Activated T-helper 1 cell treated with anti-CD3 and anti-CD28 coated beads, Interleukin-12 subunit alpha, Interleukin-12 subunit beta, Interleukin-2, Interleukin-4 antibody, amounts not matched to agents 30 ng/mL and 10 ng/mL and 1 ng/mL, durations not matched to agents 14 hours and 24 hours and 36 hours (primary cell): ENCODE results near the gene RCL1. TPM values are rescaled to one million over a fixed set of nuclear protein-coding genes. Genes with fewer than 3 reads are reported as not detected.
A peak's percentile ranks its signal among the peaks of the same experiment; 100 is the strongest.

Experiments used
- DNase-seq: peaks from one replicate; pipeline ENCODE4 v3.0.0; 2021; ENCODE audit warnings: low spot score
- H3K27ac Mint-ChIP-seq: one replicate; pipeline ENCODE4 v1.8.0; 2021; ENCODE audit warnings: mild to moderate bottlenecking, mixed read lengths
- H3K27me3 Mint-ChIP-seq: one replicate; pipeline ENCODE4 v1.8.0; 2022; ENCODE audit warnings: mild to moderate bottlenecking, moderate library complexity, mixed read lengths; ENCODE audit not compliant: insufficient read depth
- H3K36me3 Mint-ChIP-seq: one replicate; pipeline ENCODE4 v1.8.0; 2021; ENCODE audit warnings: low read depth, mixed read lengths
- H3K4me1 Mint-ChIP-seq: one replicate; pipeline ENCODE4 v1.8.0; 2021; ENCODE audit warnings: low read depth, mixed read lengths
- H3K4me3 Mint-ChIP-seq: one replicate; pipeline ENCODE4 v1.8.0; 2021; ENCODE audit warnings: mild to moderate bottlenecking, moderate library complexity, mixed read lengths
- H3K9me3 Mint-ChIP-seq: one replicate; pipeline ENCODE4 v1.8.0; 2021; ENCODE audit warnings: mixed read lengths
- intact Hi-C: fragments of 100-400 bp; cut with micrococcal nuclease; formaldehyde crosslinking; loops from one replicate; pipeline ENCODE4 v1.15.1; 2024
- total RNA-seq: library from RNA; stranded (reverse); gene quantifications from 2 replicates; pipeline ENCODE4 v1.2.3, GENCODE V29; 2022

The RCL1 gene
- total RNA-seq, 1 donor from 2014 or later: 53.3 TPM

- H3K36me3 Mint-ChIP-seq: peaks cover 72% of the 10 kb centered on the region
- H3K9me3 Mint-ChIP-seq: no peaks in the 10 kb centered on the region
- H3K4me1 Mint-ChIP-seq: peaks cover 89% of the 10 kb centered on the region
- no peaks in the 10 kb centered on the region for H3K27me3 Mint-ChIP-seq
- intact Hi-C loops: no loop called here
- H3K27ac Mint-ChIP-seq: peak overlapping the region; percentile 72
- DNase-seq: no peak
- peak overlapping the region; percentile 19 for H3K4me3 Mint-ChIP-seq
Observed at GRCh38 chr9:4840018-4840417, 47.3 kb downstream of the RCL1 start.

GRCh38 chr9:4842213-4842612 lies 49.5 kb downstream of the RCL1 start:
- DNase-seq: no peak
- peaks cover 74% of the 10 kb centered on the region for H3K4me1 Mint-ChIP-seq
- no peak overlapping the region for H3K4me3 Mint-ChIP-seq
- no peaks in the 10 kb centered on the region for H3K27me3 Mint-ChIP-seq
- H3K27ac Mint-ChIP-seq: peak overlapping the region; percentile 40
- intact Hi-C loops: no loop called here
- H3K9me3 Mint-ChIP-seq: no peaks in the 10 kb centered on the region
- H3K36me3 Mint-ChIP-seq: peaks cover 69% of the 10 kb centered on the region

GRCh38 chr9:4842734-4843133 lies 50.0 kb downstream of the RCL1 start:
- H3K36me3 Mint-ChIP-seq: peaks cover 66% of the 10 kb centered on the region
- H3K27me3 Mint-ChIP-seq: no peaks in the 10 kb centered on the region
- H3K9me3 Mint-ChIP-seq: no peaks in the 10 kb centered on the region
- intact Hi-C loops: no loop called here
- H3K4me1 Mint-ChIP-seq: peaks cover 69% of the 10 kb centered on the region
- H3K4me3 Mint-ChIP-seq: no peak overlapping the region
- no peak overlapping the region for H3K27ac Mint-ChIP-seq
- no peak for DNase-seq

GRCh38 chr9:4844056-4844838 lies 51.5 kb downstream of the RCL1 start:
- H3K4me1 Mint-ChIP-seq: peaks cover 53% of the 10 kb centered on the region
- H3K36me3 Mint-ChIP-seq: peaks cover 56% of the 10 kb centered on the region
- no peaks in the 10 kb centered on the region for H3K27me3 Mint-ChIP-seq
- peak overlapping the region; percentile 50 for H3K27ac Mint-ChIP-seq
- H3K9me3 Mint-ChIP-seq: no peaks in the 10 kb centered on the region
- DNase-seq: no peak
- intact Hi-C loops: loop anchor here (2.0 kb wide), 1 partner anchor 23 kb away; no protein-coding TSS in a partner anchor
- peak overlapping the region; percentile 60 for H3K4me3 Mint-ChIP-seq

- intact Hi-C loops: no loop called here
- H3K36me3 Mint-ChIP-seq: peaks cover 44% of the 10 kb centered on the region
- H3K9me3 Mint-ChIP-seq: no peaks in the 10 kb centered on the region
- H3K27ac Mint-ChIP-seq: no peak overlapping the region
- H3K4me1 Mint-ChIP-seq: peaks cover 11% of the 10 kb centered on the region
- no peaks in the 10 kb centered on the region for H3K27me3 Mint-ChIP-seq
- H3K4me3 Mint-ChIP-seq: no peak overlapping the region
- no peak for DNase-seq
Observed at GRCh38 chr9:4849369-4849768, 56.6 kb downstream of the RCL1 start.

- Mint-ChIP-seq H3K4me1 (peaks cover 8% of the 10 kb centered on the region), H3K27me3 (no peaks in the 10 kb centered on the region), H3K27ac (peak overlapping the region; percentile 80), H3K9me3 (no peaks in the 10 kb centered on the region), H3K36me3 (peaks cover 38% of the 10 kb centered on the region), H3K4me3 (peak overlapping the region; percentile 30)
- intact Hi-C loops: no loop called here
- DNase-seq: no peak
Observed at GRCh38 chr9:4850603-4851310, 58.0 kb downstream of the RCL1 start.

- Mint-ChIP-seq H3K27ac (no peak overlapping the region), H3K4me3 (no peak overlapping the region), H3K9me3 (no peaks in the 10 kb centered on the region), H3K27me3 (no peaks in the 10 kb centered on the region), H3K36me3 (peaks cover 40% of the 10 kb centered on the region), H3K4me1 (peaks cover 25% of the 10 kb centered on the region)
- intact Hi-C loops: no loop called here
- DNase-seq: no peak
Observed at GRCh38 chr9:4852419-4852818, 59.7 kb downstream of the RCL1 start.

- intact Hi-C loops: no loop called here
- Mint-ChIP-seq H3K9me3 (no peaks in the 10 kb centered on the region), H3K27ac (no peak overlapping the region), H3K4me1 (peaks cover 33% of the 10 kb centered on the region), H3K27me3 (no peaks in the 10 kb centered on the region), H3K36me3 (peaks cover 50% of the 10 kb centered on the region), H3K4me3 (no peak overlapping the region)
- DNase-seq: no peak
Observed at GRCh38 chr9:4854265-4854590, 61.5 kb downstream of the RCL1 start.

GRCh38 chr9:4855841-4856240 lies 63.1 kb downstream of the RCL1 start:
- Mint-ChIP-seq H3K27me3 (no peaks in the 10 kb centered on the region), H3K4me1 (peaks cover 33% of the 10 kb centered on the region), H3K9me3 (no peaks in the 10 kb centered on the region), H3K36me3 (peaks cover 57% of the 10 kb centered on the region), H3K27ac (no peak overlapping the region), H3K4me3 (no peak overlapping the region)
- intact Hi-C loops: loop anchor here (2.0 kb wide), 1 partner anchor 23 kb away; no protein-coding TSS in a partner anchor
- no peak for DNase-seq

- intact Hi-C loops: loop anchor here (2.0 kb wide), 1 partner anchor 24 kb away; no protein-coding TSS in a partner anchor
- Mint-ChIP-seq H3K4me1 (peaks cover 33% of the 10 kb centered on the region), H3K27me3 (no peaks in the 10 kb centered on the region), H3K36me3 (peaks cover 56% of the 10 kb centered on the region), H3K9me3 (no peaks in the 10 kb centered on the region), H3K4me3 (no peak overlapping the region), H3K27ac (peak overlapping the region; percentile 62)
- DNase-seq: no peak
Observed at GRCh38 chr9:4857163-4857810, 64.5 kb downstream of the RCL1 start.

- no peak overlapping the region for H3K4me3 Mint-ChIP-seq
- no peak overlapping the region for H3K27ac Mint-ChIP-seq
- H3K36me3 Mint-ChIP-seq: peaks cover 52% of the 10 kb centered on the region
- H3K9me3 Mint-ChIP-seq: no peaks in the 10 kb centered on the region
- H3K4me1 Mint-ChIP-seq: peaks cover 39% of the 10 kb centered on the region
- intact Hi-C loops: no loop called here
- DNase-seq: no peak
- H3K27me3 Mint-ChIP-seq: no peaks in the 10 kb centered on the region
Observed at GRCh38 chr9:4859035-4859434, 66.3 kb downstream of the RCL1 start.

GRCh38 chr9:4860383-4860782 lies 67.6 kb downstream of the RCL1 start:
- peaks cover 52% of the 10 kb centered on the region for H3K36me3 Mint-ChIP-seq

GRCh38 chr9:4861145-4861544 lies 68.4 kb downstream of the RCL1 start:
- DNase-seq: no peak
- H3K9me3 Mint-ChIP-seq: no peaks in the 10 kb centered on the region
- peaks cover 41% of the 10 kb centered on the region for H3K4me1 Mint-ChIP-seq
- H3K4me3 Mint-ChIP-seq: no peak overlapping the region
- H3K27ac Mint-ChIP-seq: no peak overlapping the region
- peaks cover 53% of the 10 kb centered on the region for H3K36me3 Mint-ChIP-seq
- intact Hi-C loops: no loop called here
- no peaks in the 10 kb centered on the region for H3K27me3 Mint-ChIP-seq

More at GRCh38 chr9:4860383-4860782, 67.6 kb downstream of the RCL1 start:
- Mint-ChIP-seq H3K27me3 (no peaks in the 10 kb centered on the region), H3K27ac (no peak overlapping the region), H3K4me1 (peaks cover 41% of the 10 kb centered on the region), H3K4me3 (no peak overlapping the region), H3K9me3 (no peaks in the 10 kb centered on the region)
- DNase-seq: no peak
- intact Hi-C loops: no loop called here
